ENCODE measurements around the gene AP5Z1. TPM values are rescaled to one million over a fixed set of nuclear protein-coding genes. Genes with fewer than 3 reads are reported as not detected.
A peak's percentile ranks its signal among the peaks of the same experiment; 100 is the strongest.

AP5Z1 gene
- total RNA-seq, 2 donors from 2014 or later, result 31.0 to 34.7 TPM

GRCh38 chr7:4768597-4769569 is 6.5 kb upstream of the AP5Z1 start:
- H3K36me3 ChIP-seq (ENCODE audit: control insufficient read depth, insufficient read depth, low read length), result peaks cover 21% of the 10 kb centered on the region
- H3K36me3 Mint-ChIP-seq (ENCODE audit: low read depth), result peaks cover 15% of the 10 kb centered on the region

DNA sequence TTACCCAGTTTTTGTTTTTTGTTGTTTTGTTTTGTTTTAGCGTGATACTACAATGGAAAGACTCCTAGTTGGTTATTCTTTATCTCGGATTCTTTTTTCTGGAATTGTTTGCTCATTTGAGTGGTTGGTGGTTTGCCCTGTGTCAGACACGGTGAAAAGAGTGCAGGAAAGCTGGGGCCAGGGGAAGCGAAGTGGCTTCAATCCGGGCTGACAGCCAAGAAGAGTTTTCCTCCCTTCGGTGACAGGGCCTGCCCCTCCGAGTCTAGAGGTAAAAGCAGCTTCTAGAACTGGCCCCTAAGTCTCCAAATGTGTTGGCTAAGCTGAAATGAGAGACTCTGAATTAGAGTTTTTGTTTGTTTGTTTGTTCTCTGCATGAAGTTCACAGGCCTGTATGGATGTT is 5.7 kb upstream of the AP5Z1 start:
- H3K27me3 ChIP-seq (ENCODE audit: control insufficient read depth, insufficient read depth, low read length, poor library complexity, severe bottlenecking), result no peaks in the 10 kb centered on the region
- H3K4me3 Mint-ChIP-seq, result no peak overlapping the region
- DNase-seq, result no peak
- TF ChIP-seq, protein P1, sequence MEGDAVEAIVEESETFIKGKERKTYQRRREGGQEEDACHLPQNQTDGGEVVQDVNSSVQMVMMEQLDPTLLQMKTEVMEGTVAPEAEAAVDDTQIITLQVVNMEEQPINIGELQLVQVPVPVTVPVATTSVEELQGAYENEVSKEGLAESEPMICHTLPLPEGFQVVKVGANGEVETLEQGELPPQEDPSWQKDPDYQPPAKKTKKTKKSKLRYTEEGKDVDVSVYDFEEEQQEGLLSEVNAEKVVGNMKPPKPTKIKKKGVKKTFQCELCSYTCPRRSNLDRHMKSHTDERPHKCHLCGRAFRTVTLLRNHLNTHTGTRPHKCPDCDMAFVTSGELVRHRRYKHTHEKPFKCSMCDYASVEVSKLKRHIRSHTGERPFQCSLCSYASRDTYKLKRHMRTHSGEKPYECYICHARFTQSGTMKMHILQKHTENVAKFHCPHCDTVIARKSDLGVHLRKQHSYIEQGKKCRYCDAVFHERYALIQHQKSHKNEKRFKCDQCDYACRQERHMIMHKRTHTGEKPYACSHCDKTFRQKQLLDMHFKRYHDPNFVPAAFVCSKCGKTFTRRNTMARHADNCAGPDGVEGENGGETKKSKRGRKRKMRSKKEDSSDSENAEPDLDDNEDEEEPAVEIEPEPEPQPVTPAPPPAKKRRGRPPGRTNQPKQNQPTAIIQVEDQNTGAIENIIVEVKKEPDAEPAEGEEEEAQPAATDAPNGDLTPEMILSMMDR (conservative IDR thresholded peaks at IDR 0.05), result no peak
- H3K4me3 ChIP-seq (ENCODE audit: low read length), result no peak overlapping the region
- H3K9me3 Mint-ChIP-seq, result no peaks in the 10 kb centered on the region
- WGBS, 2 experiments (ENCODE audit: insufficient coverage in 1 of 2, insufficient read length in 1 of 2), result 90 to 98% methylated on average over 7 of the region's 7 CpGs
- H3K27me3 Mint-ChIP-seq (ENCODE audit: insufficient read depth), result no peaks in the 10 kb centered on the region
- peak overlapping the region; percentile 21 for H3K27ac Mint-ChIP-seq
- H3K36me3 Mint-ChIP-seq (ENCODE audit: low read depth), result peaks cover 13% of the 10 kb centered on the region
- no peak overlapping the region for H3K9ac ChIP-seq (ENCODE audit: extremely low read depth, low read length, poor library complexity, severe bottlenecking)
- no peaks in the 10 kb centered on the region for H3K4me1 ChIP-seq (ENCODE audit: control insufficient read depth, insufficient read depth, low read length)
- peaks cover 19% of the 10 kb centered on the region for H3K36me3 ChIP-seq (ENCODE audit: control insufficient read depth, insufficient read depth, low read length)
- H3K9me3 ChIP-seq (ENCODE audit: control insufficient read depth, low read length), result no peaks in the 10 kb centered on the region
- no peak overlapping the region for H3K27ac ChIP-seq (ENCODE audit: low read depth, low read length)
- peaks cover 8% of the 10 kb centered on the region for H3K4me1 Mint-ChIP-seq

More at GRCh38 chr7:4768597-4769569, 6.5 kb upstream of the AP5Z1 start:
- Mint-ChIP-seq H3K27ac (peak overlapping the region; percentile 52), H3K9me3 (no peaks in the 10 kb centered on the region), H3K27me3 (ENCODE audit: insufficient read depth) (no peaks in the 10 kb centered on the region), H3K4me3 (no peak overlapping the region), H3K4me1 (no peaks in the 10 kb centered on the region)
- no peak overlapping the region for H3K27ac ChIP-seq (ENCODE audit: low read depth, low read length)
- H3K27me3 ChIP-seq (ENCODE audit: control insufficient read depth, insufficient read depth, low read length, poor library complexity, severe bottlenecking), result no peaks in the 10 kb centered on the region
- 95 to 98% methylated on average over 15 to 27 of the region's 27 CpGs for WGBS, 2 experiments (ENCODE audit: insufficient coverage in 1 of 2, insufficient read length in 1 of 2)
- TF ChIP-seq, protein P1 (conservative IDR thresholded peaks at IDR 0.05), result no peak
- no peak overlapping the region for H3K9ac ChIP-seq (ENCODE audit: extremely low read depth, low read length, poor library complexity, severe bottlenecking)
- H3K4me1 ChIP-seq (ENCODE audit: control insufficient read depth, insufficient read depth, low read length), result no peaks in the 10 kb centered on the region
- H3K4me3 ChIP-seq (ENCODE audit: low read length), result no peak overlapping the region
- DNase-seq, result no peak
- no peaks in the 10 kb centered on the region for H3K9me3 ChIP-seq (ENCODE audit: control insufficient read depth, low read length)

- Histone ChIP-seq H3K4me1 (ENCODE audit: control insufficient read depth, insufficient read depth, low read length) (no peaks in the 10 kb centered on the region), H3K4me3 (ENCODE audit: low read length) (no peak overlapping the region), H3K9me3 (ENCODE audit: control insufficient read depth, low read length) (no peaks in the 10 kb centered on the region), H3K36me3 (ENCODE audit: control insufficient read depth, insufficient read depth, low read length) (peaks cover 12% of the 10 kb centered on the region), H3K9ac (ENCODE audit: extremely low read depth, low read length, poor library complexity, severe bottlenecking) (no peak overlapping the region), H3K27ac (ENCODE audit: low read depth, low read length) (no peak overlapping the region), H3K27me3 (ENCODE audit: control insufficient read depth, insufficient read depth, low read length, poor library complexity, severe bottlenecking) (no peaks in the 10 kb centered on the region)
- Mint-ChIP-seq H3K9me3 (no peaks in the 10 kb centered on the region), H3K27me3 (ENCODE audit: insufficient read depth) (no peaks in the 10 kb centered on the region), H3K27ac (no peak overlapping the region), H3K4me3 (no peak overlapping the region), H3K4me1 (peaks cover 12% of the 10 kb centered on the region), H3K36me3 (ENCODE audit: low read depth) (peaks cover 11% of the 10 kb centered on the region)
- WGBS, 2 experiments (ENCODE audit: insufficient coverage in 1 of 2, insufficient read length in 1 of 2), result 93% methylated on average over 8 of the region's 9 CpGs; no CpG with 5 or more reads in 1 of the 2 experiments
- TF ChIP-seq, protein P1 (conservative IDR thresholded peaks at IDR 0.05), result no peak
- no peak for DNase-seq
Measured at GRCh38 chr7:4770886-4771285, 4.5 kb upstream of the AP5Z1 start.
